HG03045 (cell line): ENCODE measurements around the gene DGKB.

Experiments used
- ATAC-seq: cut with Tn5 transposase; IDR thresholded peaks from one replicate; pipeline ENCODE4 v1.9.1; 2021; ENCODE audit warnings: mild to moderate bottlenecking, moderate library complexity; ENCODE audit not compliant: unreplicated experiment

DGKB gene

GRCh38 chr7:14691034-14691433 is 211.5 kb downstream of the DGKB start:
- ATAC-seq, result no peak

GRCh38 chr7:14690486-14690885 is 212.1 kb downstream of the DGKB start:
- ATAC-seq, result no peak

- ATAC-seq, result no peak
Observed at GRCh38 chr7:14690075-14690474, 212.5 kb downstream of the DGKB start.

GRCh38 chr7:14688208-14688607 is 214.3 kb downstream of the DGKB start:
- no peak for ATAC-seq

- no peak for ATAC-seq
Observed at GRCh38 chr7:14687777-14688176, 214.8 kb downstream of the DGKB start.

- ATAC-seq, result no peak
Observed at GRCh38 chr7:14687241-14687640, 215.3 kb downstream of the DGKB start.

- ATAC-seq, result no peak
Observed at GRCh38 chr7:14685167-14685566, 217.4 kb downstream of the DGKB start.

- ATAC-seq, result no peak
Observed at GRCh38 chr7:14682910-14683465, 219.6 kb downstream of the DGKB start.

- ATAC-seq, result no peak
Observed at GRCh38 chr7:14676896-14677295, 225.7 kb downstream of the DGKB start.

GRCh38 chr7:14673202-14673601 is 229.3 kb downstream of the DGKB start:
- ATAC-seq, result no peak

GRCh38 chr7:14666913-14667312 is 235.6 kb downstream of the DGKB start:
- no peak for ATAC-seq

- ATAC-seq, result no peak
Observed at GRCh38 chr7:14666304-14666703, 236.2 kb downstream of the DGKB start.

- ATAC-seq, result no peak
Observed at GRCh38 chr7:14639801-14640200, 262.8 kb downstream of the DGKB start.

GRCh38 chr7:14639329-14639728 is 263.2 kb downstream of the DGKB start:
- ATAC-seq, result no peak

GRCh38 chr7:14637968-14638367 is 264.6 kb downstream of the DGKB start:
- ATAC-seq, result no peak

- no peak for ATAC-seq
Observed at GRCh38 chr7:14635955-14636354, 266.6 kb downstream of the DGKB start.

- peak; percentile 60 for ATAC-seq
Observed at GRCh38 chr7:14630048-14630447, 272.5 kb downstream of the DGKB start.

- no peak for ATAC-seq
Observed at GRCh38 chr7:14628516-14628915, 274.0 kb downstream of the DGKB start.

GRCh38 chr7:14626076-14626475 is 276.5 kb downstream of the DGKB start:
- no peak for ATAC-seq

GRCh38 chr7:14622559-14622958 is 280.0 kb downstream of the DGKB start:
- no peak for ATAC-seq

- ATAC-seq, result no peak
Observed at GRCh38 chr7:14606101-14606500, 296.4 kb downstream of the DGKB start.

GRCh38 chr7:14604606-14605005 is 297.9 kb downstream of the DGKB start:
- ATAC-seq, result no peak

- no peak for ATAC-seq
Observed at GRCh38 chr7:14602851-14603250, 299.7 kb downstream of the DGKB start.
